ENCODE measurements around the gene LOXL3.

GRCh38 chr2:74588664-74589063 lies 34.9 kb upstream of the LOXL3 start:
- no peak for TF ChIP-seq CTCF (conservative IDR thresholded peaks at IDR 0.05; ENCODE audit: low read length)
- TF ChIP-seq EZH2phosphoT487 (IDR thresholded peaks at IDR 0.05; ENCODE audit: borderline replicate concordance, low read depth, low read length) = no peak
